HT-29 (cell line): ENCODE measurements around the gene ATRX. TPM values are rescaled to one million over a fixed set of nuclear protein-coding genes. Genes with fewer than 3 reads are reported as not detected.

Source experiments
- DNase-seq: peaks from one replicate; pipeline ENCODE4 v3.0.0-alpha.2; 2015; ENCODE audit warnings: low spot score
- small RNA-seq: library from RNA; depleted of rRNA; stranded (forward); fragments of <200 nt; gene quantifications from one replicate; pipeline ENCODE3, GENCODE V24; 2014
- total RNA-seq: library from RNA; depleted of rRNA; stranded (reverse); fragments of >200 nt; shearing (Covaris generic); gene quantifications from 2 replicates; pipeline ENCODE4 v1.2.3, GENCODE V29; 2014; rRNA removed

The ATRX gene
- total RNA-seq, 1 experiment from 2014 or later: 52.4 TPM

DNA sequence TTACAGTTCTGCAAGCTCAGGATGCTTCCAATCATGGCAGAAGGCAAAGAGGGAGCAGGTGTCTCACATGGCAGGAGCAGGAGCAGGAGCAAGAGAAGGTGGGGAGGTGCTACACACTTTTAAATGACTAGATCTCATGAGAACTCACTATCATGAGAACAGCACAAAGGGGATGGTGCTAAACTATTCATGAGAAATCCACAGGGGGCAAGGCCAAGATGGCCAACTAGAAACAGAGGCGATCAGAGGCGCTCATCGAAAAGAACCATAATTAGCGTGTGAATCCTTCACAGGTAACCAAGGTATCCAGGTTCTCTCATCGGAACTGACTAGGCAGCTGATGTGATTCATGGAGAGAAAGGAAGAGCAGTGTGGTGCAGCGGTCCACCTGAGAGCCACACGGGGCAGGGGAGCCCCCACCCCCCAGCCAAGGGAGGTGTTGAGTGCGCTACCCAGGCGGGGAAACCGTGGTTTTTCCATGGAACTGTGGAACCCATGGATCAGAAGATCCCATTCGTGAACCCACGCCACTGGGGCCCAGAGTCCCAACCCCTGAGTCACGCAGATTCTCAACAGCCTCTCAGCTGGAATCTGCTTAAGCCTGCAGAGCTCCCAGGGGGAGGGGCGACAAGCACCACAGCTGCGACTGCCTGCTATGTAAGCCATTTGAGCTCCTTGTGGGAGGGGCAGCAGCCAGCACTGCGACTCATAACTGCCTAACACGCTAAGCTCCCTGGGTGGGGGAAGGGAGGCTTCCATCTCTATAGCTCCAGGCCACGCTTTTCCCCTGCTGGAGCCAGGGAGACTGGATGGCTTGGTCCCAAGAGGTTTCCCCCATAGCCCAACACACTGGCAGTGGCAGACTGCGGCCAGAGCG is 292.1 kb downstream of the ATRX start:
- DNase-seq: no peak

DNA sequence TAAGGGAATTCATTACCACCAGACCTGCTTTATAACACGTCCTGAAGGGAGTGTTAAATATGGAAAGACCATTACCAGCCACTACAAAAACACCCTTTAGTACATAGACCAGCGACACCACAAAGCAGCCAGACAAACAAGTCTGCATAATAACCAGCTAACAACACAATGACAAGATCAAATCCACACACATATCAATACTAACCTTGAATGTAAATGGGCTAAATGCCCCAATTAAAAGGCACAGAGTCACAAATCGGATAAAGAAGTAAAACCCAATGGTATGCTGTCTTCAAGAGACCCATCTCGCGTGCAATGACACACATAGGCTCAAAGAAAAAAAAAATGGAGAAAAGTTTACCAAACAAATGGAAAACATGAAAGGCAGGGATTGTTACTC is 302.0 kb downstream of the ATRX start:
- no peak for DNase-seq

DNA sequence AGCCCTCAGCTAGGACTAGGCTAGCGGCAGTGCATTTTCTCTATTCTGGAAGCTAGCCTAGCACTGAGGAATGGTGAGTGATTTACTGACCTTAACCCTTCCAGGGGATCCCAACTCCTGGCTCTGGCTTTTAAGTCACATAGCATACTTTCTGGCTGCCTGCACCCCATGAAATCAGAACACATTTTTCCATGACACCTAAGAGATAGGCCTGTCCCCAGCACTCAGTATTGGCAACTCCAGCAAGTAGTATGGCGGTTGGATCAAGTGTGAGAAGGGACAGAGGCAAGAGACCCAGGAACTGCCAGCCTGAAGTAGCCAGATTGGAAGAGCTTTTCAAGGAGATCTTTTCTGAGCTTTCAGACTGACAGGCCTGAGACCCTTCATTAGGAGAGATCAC is 330.6 kb downstream of the ATRX start:
- no peak for DNase-seq

Small RNAs within 50 kb of the gene (small RNA-seq; reads per million reads assigned to genes)
- gene FABP5P15: not detected

Other genes starting within 250 kb of the ATRX start
- 51.3 and 76.4 TPM in 2 replicates for gene MAGT1, start 109.2 kb upstream of the ATRX start, total RNA-seq
- gene COX7B, start 113.3 kb upstream of the ATRX start, total RNA-seq: 273 and 371 TPM in 2 replicates
- 5.2 and 5.4 TPM in 2 replicates for gene ATP7A, start 124.5 kb upstream of the ATRX start, total RNA-seq
- not detected in 2 replicates for gene PGAM4, start 183.4 kb upstream of the ATRX start, total RNA-seq